Measurements from ENCODE around the gene FCN1. TPM values are rescaled to one million over a fixed set of nuclear protein-coding genes. Genes with fewer than 3 reads are reported as not detected.

Gene FCN1
- polyA plus RNA-seq, 3 donors: 2,884 to 7,680 (median 6,268) TPM

DNA sequence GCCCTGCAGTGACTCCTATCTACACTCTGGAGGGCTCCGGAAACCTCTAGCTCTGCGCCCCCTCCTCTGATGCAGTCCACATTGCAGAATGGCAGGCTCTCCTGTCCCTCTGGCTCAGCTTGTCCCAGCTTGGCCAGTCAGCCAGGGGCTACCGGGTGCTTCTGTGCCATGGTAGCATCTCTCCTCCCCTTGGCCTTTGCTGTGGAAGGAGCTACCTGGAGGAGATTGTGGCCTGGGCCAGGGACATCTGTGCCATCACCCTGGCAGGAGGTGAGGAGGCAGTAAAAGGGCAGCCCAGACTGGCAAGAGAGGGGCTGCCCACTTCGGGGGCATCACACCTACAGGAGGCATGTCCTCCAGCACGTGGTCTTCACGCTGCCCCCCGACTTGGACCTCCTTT lies 38.1 kb upstream of the FCN1 start:
- Mint-ChIP-seq H3K27ac (no peak overlapping the region), H3K9me3 (peaks cover 0 to 10% (median 4%) of the 10 kb centered on the region in 7 donors), H3K4me3 (no peak overlapping the region), H3K27me3 (ENCODE audit: low read depth in 3 of 3) (peaks cover 15 to 22% (median 15%) of the 10 kb centered on the region in 3 donors), H3K36me3 (peaks cover 0 to 6% of the 10 kb centered on the region in 2 donors), H3K4me1 (peaks cover 2% of the 10 kb centered on the region)
- WGBS (ENCODE audit: insufficient coverage): 85% methylated on average over 7 of the region's 7 CpGs
- Histone ChIP-seq H3K79me2 (ENCODE audit: insufficient read depth, low read length) (no peaks in the 10 kb centered on the region), H3K4me2 (replicated peaks; ENCODE audit: extremely low read depth, low read length, poor library complexity, severe bottlenecking) (no peak overlapping the region), H3K27ac (ENCODE audit: low read depth in 1 of 2, low read length in 2 of 2) (no peak overlapping the region), H2AFZ (ENCODE audit: insufficient read depth, low read depth, low read length, poor library complexity, severe bottlenecking) (no peak overlapping the region), H3K4me1 (ENCODE audit: control insufficient read depth in 1 of 2, insufficient read depth in 2 of 2, low read length in 2 of 2) (no peaks in the 10 kb centered on the region), H3K4me3 (replicated peaks in 1 of 3; ENCODE audit: low read depth in 2 of 3, low read length in 3 of 3) (no peak overlapping the region), H3K36me3 (replicated peaks in 1 of 2; ENCODE audit: control insufficient read depth in 1 of 2, insufficient read depth in 2 of 2, low read length in 2 of 2) (no peaks in the 10 kb centered on the region), H3K9ac (ENCODE audit: insufficient read depth, low read length, poor library complexity, severe bottlenecking) (no peak overlapping the region), H4K20me1 (ENCODE audit: insufficient read depth, low read length) (no peaks in the 10 kb centered on the region), H3K27me3 (ENCODE audit: control insufficient read depth in 2 of 2, insufficient read depth in 2 of 2, low read length in 2 of 2) (peaks cover 0 to 9% of the 10 kb centered on the region in 2 donors), H3K9me3 (replicated peaks in 1 of 2; ENCODE audit: control insufficient read depth in 1 of 2, insufficient read depth in 1 of 2, low read length in 2 of 2) (peaks cover 12% of the 10 kb centered on the region in 2 donors)
- DNase-seq: no peak
- TF ChIP-seq, protein P1, sequence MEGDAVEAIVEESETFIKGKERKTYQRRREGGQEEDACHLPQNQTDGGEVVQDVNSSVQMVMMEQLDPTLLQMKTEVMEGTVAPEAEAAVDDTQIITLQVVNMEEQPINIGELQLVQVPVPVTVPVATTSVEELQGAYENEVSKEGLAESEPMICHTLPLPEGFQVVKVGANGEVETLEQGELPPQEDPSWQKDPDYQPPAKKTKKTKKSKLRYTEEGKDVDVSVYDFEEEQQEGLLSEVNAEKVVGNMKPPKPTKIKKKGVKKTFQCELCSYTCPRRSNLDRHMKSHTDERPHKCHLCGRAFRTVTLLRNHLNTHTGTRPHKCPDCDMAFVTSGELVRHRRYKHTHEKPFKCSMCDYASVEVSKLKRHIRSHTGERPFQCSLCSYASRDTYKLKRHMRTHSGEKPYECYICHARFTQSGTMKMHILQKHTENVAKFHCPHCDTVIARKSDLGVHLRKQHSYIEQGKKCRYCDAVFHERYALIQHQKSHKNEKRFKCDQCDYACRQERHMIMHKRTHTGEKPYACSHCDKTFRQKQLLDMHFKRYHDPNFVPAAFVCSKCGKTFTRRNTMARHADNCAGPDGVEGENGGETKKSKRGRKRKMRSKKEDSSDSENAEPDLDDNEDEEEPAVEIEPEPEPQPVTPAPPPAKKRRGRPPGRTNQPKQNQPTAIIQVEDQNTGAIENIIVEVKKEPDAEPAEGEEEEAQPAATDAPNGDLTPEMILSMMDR (IDR thresholded peaks at IDR 0.05): no peak
- intact Hi-C loops (cut with micrococcal nuclease): no loop called here

- no CpG with 5 or more reads among the region's 1 CpG for WGBS (ENCODE audit: insufficient coverage)
- Histone ChIP-seq H3K27me3 (ENCODE audit: control insufficient read depth in 2 of 2, insufficient read depth in 2 of 2, low read length in 2 of 2) (peaks cover 0 to 9% of the 10 kb centered on the region in 2 donors), H4K20me1 (ENCODE audit: insufficient read depth, low read length) (no peaks in the 10 kb centered on the region), H3K4me1 (ENCODE audit: control insufficient read depth in 1 of 2, insufficient read depth in 2 of 2, low read length in 2 of 2) (no peaks in the 10 kb centered on the region), H3K9ac (ENCODE audit: insufficient read depth, low read length, poor library complexity, severe bottlenecking) (no peak overlapping the region), H2AFZ (ENCODE audit: insufficient read depth, low read depth, low read length, poor library complexity, severe bottlenecking) (no peak overlapping the region), H3K27ac (ENCODE audit: low read depth in 1 of 2, low read length in 2 of 2) (no peak overlapping the region), H3K36me3 (replicated peaks in 1 of 2; ENCODE audit: control insufficient read depth in 1 of 2, insufficient read depth in 2 of 2, low read length in 2 of 2) (no peaks in the 10 kb centered on the region), H3K4me3 (replicated peaks in 1 of 3; ENCODE audit: low read depth in 2 of 3, low read length in 3 of 3) (no peak overlapping the region), H3K4me2 (replicated peaks; ENCODE audit: extremely low read depth, low read length, poor library complexity, severe bottlenecking) (no peak overlapping the region), H3K9me3 (replicated peaks in 1 of 2; ENCODE audit: control insufficient read depth in 1 of 2, insufficient read depth in 1 of 2, low read length in 2 of 2) (peaks cover 12% of the 10 kb centered on the region in 2 donors), H3K79me2 (ENCODE audit: insufficient read depth, low read length) (no peaks in the 10 kb centered on the region)
- DNase-seq: no peak
- Mint-ChIP-seq H3K27me3 (ENCODE audit: low read depth in 3 of 3) (peaks cover 18 to 24% (median 20%) of the 10 kb centered on the region in 3 donors), H3K9me3 (peaks cover 0 to 10% (median 4%) of the 10 kb centered on the region in 7 donors), H3K36me3 (peaks cover 0 to 6% of the 10 kb centered on the region in 2 donors), H3K27ac (no peak overlapping the region), H3K4me3 (no peak overlapping the region), H3K4me1 (peaks cover 2% of the 10 kb centered on the region)
- intact Hi-C loops (cut with micrococcal nuclease): no loop called here
- TF ChIP-seq, protein P1 (IDR thresholded peaks at IDR 0.05): no peak
Observed at GRCh38 chr9:134955156-134955555, 37.4 kb upstream of the FCN1 start.

Measured in CD14-positive monocyte (primary cell).